Spleen (tissue), 11 donors: Measurements from ENCODE around the gene CLDN11. TPM values are rescaled to one million over a fixed set of nuclear protein-coding genes. Genes with fewer than 3 reads are reported as not detected.

Experiments
- DNase-seq: peaks from one replicate; pipeline ENCODE4 v3.0.0-alpha.2; 2020
- H3K27ac ChIP-seq, 8 donors: fragments of 200-600 bp; sonication (generic) in 7 of 8; 1 replicate in 4 of 8; 2 replicates in 4 of 8; pipeline versions ENCODE4 v1.5.0 to v1.8.0; 2016 to 2021; ENCODE audit warnings: inconsistent platforms in 4 of 8, mild to moderate bottlenecking in 4 of 8, moderate library complexity in 1 of 8
- H3K27me3 ChIP-seq, 7 donors: fragments of 200-600 bp; sonication (generic) in 6 of 7; replicated peaks in 1 of 7; 1 replicate in 4 of 7; 2 replicates in 3 of 7; pipeline versions ENCODE4 v1.5.0 to v1.8.0; 2016 to 2021; ENCODE audit warnings: inconsistent platforms in 3 of 7, mild to moderate bottlenecking in 1 of 7
- H3K36me3 ChIP-seq, 6 donors: fragments of 200-600 bp; sonication (generic) in 5 of 6; 1 replicate in 4 of 6; 2 replicates in 2 of 6; pipeline versions ENCODE4 v1.5.0 to v1.8.0; 2016 to 2021; ENCODE audit warnings: inconsistent platforms in 2 of 6
- H3K4me1 ChIP-seq, 6 donors: fragments of 200-600 bp; sonication (generic) in 5 of 6; 1 replicate in 3 of 6; 2 replicates in 3 of 6; pipeline versions ENCODE4 v1.5.0 to v1.8.0; 2016 to 2021; ENCODE audit warnings: inconsistent platforms in 3 of 6
- H3K4me3 ChIP-seq, 8 donors: fragments of 200-600 bp; sonication (generic) in 7 of 8; 1 replicate in 4 of 8; 2 replicates in 4 of 8; pipeline versions ENCODE4 v1.5.0 to v1.8.0; 2016 to 2021; ENCODE audit warnings: inconsistent platforms in 4 of 8, mild to moderate bottlenecking in 4 of 8, moderate library complexity in 2 of 8
- H3K9me3 ChIP-seq, 8 donors: fragments of 200-600 bp; sonication (generic) in 7 of 8; 1 replicate in 4 of 8; 2 replicates in 4 of 8; pipeline versions ENCODE4 v1.5.0 to v1.8.0; 2016 to 2021; ENCODE audit warnings: inconsistent platforms in 4 of 8
- CTCF ChIP-seq, 11 experiments: fragments of 200-600 bp in 7 of 11; fragments of 450-650 bp in 4 of 11; sonication (generic) in 4 of 11; IDR thresholded peaks in 8 of 11; conservative IDR thresholded peaks in 3 of 11; 1 replicate in 7 of 11; 2 replicates in 4 of 11; pipeline versions ENCODE4 v1.4.0 to v1.8.0; 2016 to 2021; ENCODE audit warnings: antibody characterized with exemption in 11 of 11, inconsistent platforms in 4 of 11, mild to moderate bottlenecking in 1 of 11
- POLR2A ChIP-seq, 3 donors: fragments of 450-650 bp; IDR thresholded peaks; one replicate each; pipeline ENCODE4 v1.5.1; 2017; ENCODE audit warnings: antibody characterized with exemption in 3 of 3, mild to moderate bottlenecking in 1 of 3
- POLR2AphosphoS5 ChIP-seq, 3 donors: sonication (generic); formaldehyde crosslinking; IDR thresholded peaks; one replicate each; pipeline ENCODE4 v1.5.1; 2017; ENCODE audit warnings: antibody characterized with exemption in 3 of 3
- WGBS, 5 donors: extraction: QIAGEN DNeasy Blood & Tissue Kit in 3 of 5; methylation state at CpG; one replicate each; pipeline versions ENCODE4 v1.1.5 to v1.1.7; 2013 to 2018; 5-methylcytosine and 5-hydroxymethylcytosine counted together
- intact Hi-C: fragments of 100-400 bp; cut with DNase I; formaldehyde crosslinking; loops from one replicate; pipeline ENCODE4 v1.15.0; 2023; ENCODE audit warnings: low total_unique reads
- polyA plus RNA-seq, 3 donors: library from polyadenylated mRNA; stranded (reverse); fragments of 200-250 nt; gene quantifications; one replicate each; pipeline ENCODE4 v1.2.1, GENCODE V29; 2013
- total RNA-seq, 7 donors: library from RNA; depleted of rRNA in 3 of 7; stranded (reverse); fragments of >200 nt in 3 of 7; fragmentation: NEBNext Ultra II Directional in 4 of 7; extraction: Animal tissue kit (Norgen Biotek cat#: 25700) in 4 of 7; gene quantifications; one replicate each; pipeline versions ENCODE4 v1.1.0 to v1.2.1, GENCODE V29; 2016 to 2021
- donor health status: healthy with polysubstance abuse.
- donor health status: DM: no; HTN: no; CAD: no; lungs with moderate emphysema.
- donor health status: DM: no; HTN: no; CAD: no.
- donor health status: Bipolar disorder and iron deficiency.
- donor health status: healthy.
- donor health status: DM: no; HTN: no; CAD: no.
- donor health status: DM: yes; HTN: yes; CAD: no.

The CLDN11 gene
- total and polyA plus RNA-seq, 10 donors, result 0.70 to 10.7 (median 4.1) TPM

- Histone ChIP-seq H3K9me3 (no peaks in the 10 kb centered on the region), H3K36me3 (peaks cover 5 to 97% (median 52%) of the 10 kb centered on the region in 6 donors), H3K27ac (no peak overlapping the region), H3K27me3 (no peaks in the 10 kb centered on the region), H3K4me1 (peaks cover 0 to 9% (median 0%) of the 10 kb centered on the region in 6 donors), H3K4me3 (no peak overlapping the region)
- TF ChIP-seq POLR2A (IDR thresholded peaks at IDR 0.05) (no peak), POLR2AphosphoS5 (IDR thresholded peaks at IDR 0.05) (no peak), CTCF (IDR thresholded peaks at IDR 0.05 in 8 of 11, conservative IDR thresholded peaks at IDR 0.05 in 3 of 11) (no peak)
- intact Hi-C loops, result no loop called here
- WGBS, 5 donors, result 92 to 98% (median 96%) methylated on average over 3 of the region's 3 CpGs
- no peak for DNase-seq
Measured at GRCh38 chr3:170386468-170386867, 32.2 kb upstream of the CLDN11 start.

GRCh38 chr3:170387950-170388349 is 30.7 kb upstream of the CLDN11 start:
- DNase-seq, result no peak
- H3K27me3 ChIP-seq, result no peaks in the 10 kb centered on the region
- TF ChIP-seq CTCF (IDR thresholded peaks at IDR 0.05 in 8 of 11, conservative IDR thresholded peaks at IDR 0.05 in 3 of 11), result no peak
- TF ChIP-seq POLR2AphosphoS5 (IDR thresholded peaks at IDR 0.05), result no peak
- TF ChIP-seq POLR2A (IDR thresholded peaks at IDR 0.05), result no peak
- H3K4me3 ChIP-seq, result no peak overlapping the region
- H3K27ac ChIP-seq, result no peak overlapping the region
- peaks cover 5 to 97% (median 50%) of the 10 kb centered on the region in 6 donors for H3K36me3 ChIP-seq
- H3K4me1 ChIP-seq, result peaks cover 0 to 18% (median 0%) of the 10 kb centered on the region in 6 donors
- no peaks in the 10 kb centered on the region for H3K9me3 ChIP-seq
- intact Hi-C loops, result no loop called here

GRCh38 chr3:170391108-170391507 is 27.6 kb upstream of the CLDN11 start:
- H3K4me3 ChIP-seq, result no peak overlapping the region
- peak overlapping the region in 2 of 8 donors; percentile 10 to 27 for H3K27ac ChIP-seq
- no peaks in the 10 kb centered on the region for H3K27me3 ChIP-seq
- intact Hi-C loops, result no loop called here
- TF ChIP-seq CTCF (IDR thresholded peaks at IDR 0.05 in 8 of 11, conservative IDR thresholded peaks at IDR 0.05 in 3 of 11) (no peak), POLR2AphosphoS5 (IDR thresholded peaks at IDR 0.05) (no peak), POLR2A (IDR thresholded peaks at IDR 0.05) (no peak)
- H3K9me3 ChIP-seq, result no peaks in the 10 kb centered on the region
- no peak for DNase-seq
- peaks cover 0 to 18% (median 0%) of the 10 kb centered on the region in 6 donors for H3K4me1 ChIP-seq
- peaks cover 0 to 82% (median 34%) of the 10 kb centered on the region in 6 donors for H3K36me3 ChIP-seq
- 81 to 86% (median 86%) methylated on average over 4 of the region's 4 CpGs for WGBS, 5 donors

- Histone ChIP-seq H3K4me1 (no peaks in the 10 kb centered on the region), H3K9me3 (no peaks in the 10 kb centered on the region), H3K27me3 (no peaks in the 10 kb centered on the region), H3K4me3 (no peak overlapping the region), H3K27ac (no peak overlapping the region), H3K36me3 (peaks cover 0 to 35% (median 0%) of the 10 kb centered on the region in 6 donors)
- TF ChIP-seq CTCF (IDR thresholded peaks at IDR 0.05 in 8 of 11, conservative IDR thresholded peaks at IDR 0.05 in 3 of 11) (no peak), POLR2A (IDR thresholded peaks at IDR 0.05) (no peak), POLR2AphosphoS5 (IDR thresholded peaks at IDR 0.05) (no peak)
- DNase-seq, result no peak
- intact Hi-C loops, result no loop called here
- 92 to 97% (median 96%) methylated on average over 6 of the region's 6 CpGs for WGBS, 5 donors
Measured at GRCh38 chr3:170397685-170398084, 21.0 kb upstream of the CLDN11 start.
